ENCODE measurements around the gene KLRG1.

The KLRG1 gene

GRCh38 chr12:8989413-8989812, at the start of gene KLRG1:
Gene KLRG1, plus strand, starts transcription at chr12:8989546. Its CDS starts 90 bp downstream, at chr12:8989636.
- DNase-seq: no peak

- no peak for DNase-seq
Measured at GRCh38 chr12:8941691-8942478, 47.5 kb upstream of the KLRG1 start.

DNA sequence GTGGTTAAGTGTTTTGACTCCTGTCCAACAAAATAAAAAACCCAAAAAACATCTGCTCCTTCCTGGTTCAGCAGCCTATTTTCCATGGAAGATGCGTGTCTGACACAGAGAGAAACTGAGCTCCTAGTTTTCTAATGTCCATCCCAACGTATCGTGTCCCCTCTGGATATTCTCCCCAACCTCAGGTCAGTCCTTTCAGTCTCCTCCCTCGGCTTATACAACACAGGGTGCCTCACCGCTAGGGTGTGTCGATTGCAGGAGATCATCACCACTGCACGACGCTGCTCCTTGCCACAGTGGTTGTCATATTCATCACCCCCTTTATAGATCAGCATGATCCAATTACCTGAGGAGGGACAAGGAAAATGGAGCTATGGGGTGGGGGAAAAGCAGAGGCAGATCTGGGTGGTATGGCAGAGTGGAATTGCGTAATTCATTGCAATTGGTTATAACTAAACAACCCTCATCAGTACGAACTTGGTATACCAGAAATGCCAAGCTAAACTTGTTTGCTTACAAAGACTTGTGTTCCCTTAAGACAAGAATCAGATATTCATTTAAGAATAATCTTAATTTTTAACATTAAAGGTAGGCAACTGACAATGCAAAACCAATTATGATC, 45.7 kb upstream of the KLRG1 start:
- no peak for DNase-seq

DNA sequence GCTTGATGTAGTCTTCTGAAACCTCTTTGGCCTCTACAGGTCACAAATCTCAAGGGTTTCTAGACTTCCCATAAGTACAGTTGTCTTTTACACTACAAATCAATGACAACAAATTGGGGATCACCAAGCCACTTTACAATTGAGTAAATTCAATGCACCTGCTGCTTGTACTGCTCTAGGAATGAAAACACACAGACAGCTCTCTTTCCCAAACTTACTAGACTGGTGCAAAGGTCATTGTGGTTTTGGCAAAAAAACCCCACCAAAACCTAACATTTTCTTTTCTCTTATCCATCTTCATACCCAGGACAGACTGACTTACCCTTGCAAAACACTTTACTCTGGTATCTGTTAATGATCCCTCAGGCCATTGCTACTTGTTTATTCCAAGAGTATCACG, 42.6 kb upstream of the KLRG1 start:
- no peak for DNase-seq

GRCh38 chr12:8947737-8948136, 41.6 kb upstream of the KLRG1 start:
- no peak for DNase-seq

GRCh38 chr12:8948701-8949341, 40.5 kb upstream of the KLRG1 start:
- no peak for DNase-seq

DNA sequence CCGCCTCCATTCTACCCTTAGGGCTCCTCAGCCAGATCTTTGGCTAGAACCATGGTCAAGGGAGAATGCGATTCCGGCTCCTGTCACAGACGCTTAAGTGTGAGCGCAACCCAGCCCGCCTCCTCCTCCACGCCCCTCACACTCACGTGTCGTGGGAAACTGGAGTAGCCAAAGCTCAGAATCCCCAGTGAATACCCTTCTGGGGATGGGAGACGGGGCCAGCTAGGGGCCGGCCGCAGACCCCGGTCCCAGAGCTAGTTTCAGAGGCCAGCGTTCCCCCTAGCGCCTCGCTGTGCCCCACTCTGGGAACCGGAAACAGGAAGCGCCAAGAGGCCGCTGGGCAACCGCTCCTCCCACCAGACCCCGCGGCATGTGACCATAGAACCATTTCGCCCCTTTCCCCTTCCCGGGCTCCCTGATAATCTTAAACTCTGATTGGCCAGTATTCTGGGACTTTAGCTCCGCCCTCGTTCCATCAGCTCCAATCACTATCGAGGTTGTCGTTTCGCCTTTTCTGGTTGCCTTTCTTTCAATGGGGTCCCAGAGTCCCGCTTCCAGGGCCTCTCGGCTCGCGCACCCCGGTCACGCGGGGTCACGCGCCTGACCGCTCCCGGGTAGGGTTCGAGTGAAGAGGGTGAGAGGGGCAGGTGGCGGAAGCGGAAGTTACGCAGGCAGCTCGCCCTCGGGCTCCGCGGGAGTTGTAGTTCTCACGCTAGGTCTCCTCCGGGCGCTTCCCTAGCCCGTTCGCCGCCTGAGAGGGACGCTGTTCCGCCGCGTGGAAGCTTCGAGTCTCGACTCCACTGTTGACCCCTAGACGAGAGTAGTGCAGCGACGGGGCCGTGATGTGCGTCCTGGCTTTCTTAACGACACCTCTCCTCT, 39.8 kb upstream of the KLRG1 start, which contains the start of gene M6PR:
Gene M6PR (minus strand): TSS at position 304 of the 879 bp plus-strand sequence. CDS start 3,241 bp downstream, outside the sequence.
- DNase-seq: peak; percentile 92

DNA sequence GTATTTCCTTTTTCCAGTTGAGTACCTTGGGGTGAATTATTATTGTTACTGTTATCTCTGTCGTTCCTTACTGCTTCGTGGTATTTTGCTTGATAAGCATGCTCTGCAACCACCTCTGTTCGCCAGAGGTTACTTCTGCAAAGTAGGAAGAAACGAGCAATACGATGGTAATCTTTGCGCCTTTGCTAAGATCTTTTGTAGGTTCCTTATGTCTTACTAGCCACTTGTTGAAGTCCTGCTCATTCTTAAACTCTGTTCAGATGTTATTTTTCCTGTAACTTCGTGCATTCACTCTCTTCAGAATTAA, 39.2 kb upstream of the KLRG1 start:
- no peak for DNase-seq

- DNase-seq: peak; percentile 26
Measured at GRCh38 chr12:8950702-8951478, 38.5 kb upstream of the KLRG1 start.

DNA sequence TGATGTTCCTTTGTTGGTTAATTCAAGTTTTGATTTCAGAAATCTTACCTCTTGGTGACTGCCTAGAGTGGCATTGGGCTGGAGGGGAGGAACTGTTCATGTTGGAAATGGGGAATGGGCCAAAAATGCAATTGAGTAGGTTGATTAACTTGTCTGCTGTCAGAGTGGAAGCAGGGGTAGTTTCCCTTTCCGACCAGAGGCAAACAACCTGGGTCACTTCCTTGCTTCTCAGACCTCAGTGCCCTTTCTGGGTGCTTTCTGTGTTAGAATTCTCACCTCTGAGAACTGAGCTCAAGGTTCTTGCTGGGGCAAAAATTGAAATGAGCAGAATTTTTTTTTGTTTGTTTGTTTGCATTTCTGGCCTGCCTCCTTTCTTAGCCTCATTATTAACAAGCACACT, 37.6 kb upstream of the KLRG1 start:
- DNase-seq: peak; percentile 38

GRCh38 chr12:8953773-8954402, 35.5 kb upstream of the KLRG1 start:
- peak; percentile 63 for DNase-seq

DNA sequence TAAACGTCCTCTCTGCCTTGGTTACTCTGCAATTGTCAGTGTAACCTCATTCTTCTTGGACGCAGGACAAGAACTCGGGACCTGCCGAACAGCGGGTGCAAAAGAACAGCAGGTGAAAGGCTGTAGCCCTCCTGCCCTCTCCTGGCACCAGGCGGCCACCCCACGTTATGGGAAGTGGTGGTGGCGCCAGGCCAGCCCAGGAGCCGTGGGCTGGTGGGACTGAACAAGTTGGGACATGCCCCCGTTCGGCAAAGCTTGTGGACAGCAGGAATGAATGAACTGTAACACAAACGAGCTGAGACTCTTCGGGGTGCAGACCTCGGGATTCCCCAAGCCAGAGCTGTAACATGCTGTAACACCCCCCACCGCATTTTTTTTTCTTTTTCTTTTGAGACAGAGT, 33.3 kb upstream of the KLRG1 start:
- no peak for DNase-seq

- no peak for DNase-seq
Measured at GRCh38 chr12:8956772-8957171, 32.6 kb upstream of the KLRG1 start.

DNA sequence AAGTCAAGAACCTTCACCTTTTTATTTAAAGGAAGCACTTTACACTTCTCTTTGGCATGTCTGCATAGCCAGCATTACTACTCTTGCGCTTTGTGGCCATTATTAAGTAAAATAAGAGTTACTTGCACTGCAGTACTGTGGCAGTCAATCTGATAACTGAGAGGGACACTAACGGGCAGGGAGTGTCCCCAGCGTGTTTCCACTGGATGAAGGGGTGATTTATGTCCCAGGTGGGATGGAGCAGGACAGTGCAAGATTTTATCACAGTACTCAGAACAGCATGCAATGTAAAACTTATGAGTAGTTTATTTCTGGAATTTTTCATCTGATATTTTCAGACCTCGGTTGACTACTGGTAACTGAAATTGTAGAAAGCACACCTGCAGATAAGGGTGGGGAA, 31.8 kb upstream of the KLRG1 start:
- DNase-seq: no peak

DNA sequence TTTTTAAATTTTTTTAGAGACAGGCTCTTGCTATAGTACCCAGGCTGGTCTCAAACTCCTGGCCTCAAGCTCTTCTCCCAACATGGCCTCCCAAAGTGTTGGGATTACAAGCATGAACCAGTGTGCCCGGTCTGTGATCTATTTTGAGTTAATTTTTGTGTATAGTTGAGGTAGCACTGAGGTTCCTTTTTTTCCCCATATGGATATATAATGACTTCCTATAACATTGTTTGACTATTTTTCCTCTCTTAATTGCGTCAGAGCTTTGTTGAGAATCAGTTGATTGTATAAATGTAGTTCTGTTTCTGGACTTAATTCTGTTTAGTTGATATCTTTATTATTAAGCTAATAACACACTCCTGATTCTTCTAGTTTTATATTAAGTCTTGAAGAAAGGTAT, 31.3 kb upstream of the KLRG1 start:
- DNase-seq: no peak

DNA sequence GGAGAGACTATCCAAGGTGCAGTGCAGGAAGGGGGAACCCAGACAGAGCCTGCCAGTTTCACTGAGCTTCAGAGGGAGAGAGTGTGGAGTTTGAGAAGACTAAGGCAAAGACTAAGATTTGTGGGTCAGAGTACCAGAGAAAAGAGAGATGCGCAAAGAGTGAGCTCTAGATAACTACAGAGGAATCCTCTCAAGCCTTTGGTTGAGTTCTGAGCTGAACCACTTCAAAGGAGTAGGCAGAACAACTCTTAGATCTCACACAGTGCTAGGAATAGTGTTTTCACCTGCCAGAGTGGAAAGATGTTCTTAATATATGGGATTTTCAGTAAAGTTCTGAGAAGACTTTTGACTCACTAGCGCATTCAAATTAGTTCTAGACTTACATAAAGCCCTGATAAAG, 29.2 kb upstream of the KLRG1 start:
- peak; percentile 27 for DNase-seq

DNA sequence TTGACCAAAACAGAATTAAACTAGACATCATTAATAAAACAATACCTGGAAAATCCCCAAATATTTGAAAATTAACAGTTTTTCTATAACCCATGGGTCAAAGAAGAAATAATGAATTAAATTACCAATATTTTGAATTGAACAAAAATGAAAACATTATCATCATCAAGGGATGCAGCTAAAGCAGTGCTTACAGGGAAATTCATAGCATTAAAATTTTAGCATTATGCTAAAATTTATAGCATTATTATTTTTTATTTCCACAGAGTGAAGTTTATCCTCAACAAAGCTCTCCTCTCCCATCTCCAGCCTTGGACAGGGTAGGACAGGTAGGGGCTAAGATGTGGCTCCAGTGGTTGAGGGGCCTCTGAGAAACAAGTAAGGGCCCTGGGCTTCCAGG, 20.6 kb upstream of the KLRG1 start:
- no peak for DNase-seq

- no peak for DNase-seq
Measured at GRCh38 chr12:8969861-8970411, 19.4 kb upstream of the KLRG1 start.

DNA sequence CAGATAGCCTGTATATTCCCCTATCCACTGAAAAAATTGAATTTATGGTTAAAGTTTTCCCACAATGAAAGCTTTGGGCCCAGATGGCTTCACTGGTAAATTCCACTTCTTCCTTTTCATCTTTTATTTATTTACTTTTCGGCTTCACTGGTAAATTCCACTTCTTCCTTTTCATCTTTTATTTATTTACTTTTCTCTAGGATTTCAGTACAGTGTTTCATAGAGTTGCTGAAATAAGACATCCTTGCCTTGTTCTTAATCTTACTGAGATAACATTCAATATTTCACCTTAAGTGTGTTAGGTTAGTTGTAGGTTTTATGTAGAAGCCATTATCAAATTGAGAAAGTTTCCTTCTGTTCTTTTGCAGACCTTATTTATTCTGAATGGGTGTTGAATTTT, 18.9 kb upstream of the KLRG1 start:
- no peak for DNase-seq

- DNase-seq: no peak
Measured at GRCh38 chr12:8980137-8980536, 9.2 kb upstream of the KLRG1 start.

DNA sequence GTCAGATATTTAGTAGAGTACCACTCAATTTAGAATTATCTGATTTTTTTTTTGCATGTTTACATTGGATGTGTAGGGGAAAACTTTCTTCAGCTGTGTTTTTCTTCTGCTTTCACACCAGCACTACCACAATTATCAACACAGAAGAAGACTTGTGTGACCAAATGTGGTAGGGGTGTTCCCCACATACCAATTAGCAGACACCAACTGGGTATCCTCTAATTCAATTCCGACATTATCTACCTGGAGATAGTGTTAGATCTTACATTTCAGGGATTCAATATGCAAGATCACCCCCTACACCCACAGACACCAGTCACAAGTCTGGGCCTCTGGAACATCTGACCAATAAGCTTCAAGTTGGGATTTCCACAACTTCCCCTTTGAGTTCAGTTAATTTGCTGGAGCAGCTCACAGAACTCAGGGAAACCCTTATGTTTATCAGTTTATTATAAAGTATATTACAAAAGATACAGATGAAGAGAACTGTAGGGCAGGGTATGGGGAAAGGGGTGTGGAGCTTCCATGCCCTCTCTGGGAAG, 4.1 kb upstream of the KLRG1 start:
- no peak for DNase-seq

All from CD4-positive, alpha-beta T cell treated with Interleukin-17A for 4 hours (primary cell).